Activated CD4-positive, alpha-beta T cell treated with anti-CD3 and anti-CD28 coated beads, Interleukin-2, amount 10 ng/mL, durations not matched to agents 7 days and 5 days (primary cell): Measurements from ENCODE around the gene PSMA1. TPM values are rescaled to one million over a fixed set of nuclear protein-coding genes. Genes with fewer than 3 reads are reported as not detected.

Experiments
- CTCF ChIA-PET: fragments of 350-600 bp; sonication (Branson Sonifier 250); formaldehyde crosslinking; loops from one replicate; lab custom pipeline; 2021; ENCODE audit warnings: antibody characterized with exemption; lab: Charles Lee
- POLR2A ChIA-PET: fragments of 350-600 bp; sonication (Branson Sonifier 250); formaldehyde crosslinking; loops from one replicate; lab custom pipeline; 2021; ENCODE audit warnings: antibody characterized with exemption; lab: Charles Lee
- DNase-seq: peaks from one replicate; pipeline ENCODE4 v3.0.0-alpha.2; 2020
- H3K27ac Mint-ChIP-seq: one replicate; pipeline ENCODE4 v1.8.0; 2021; ENCODE audit warnings: mild to moderate bottlenecking, moderate library complexity, mixed read lengths
- H3K27me3 Mint-ChIP-seq: one replicate; pipeline ENCODE4 v1.8.0; 2021; ENCODE audit warnings: mixed read lengths
- H3K36me3 Mint-ChIP-seq: one replicate; pipeline ENCODE4 v1.8.0; 2021; ENCODE audit warnings: low read depth, mixed read lengths
- H3K4me1 Mint-ChIP-seq: one replicate; pipeline ENCODE4 v1.8.0; 2021; ENCODE audit warnings: mixed read lengths
- H3K4me3 Mint-ChIP-seq: one replicate; pipeline ENCODE4 v1.8.0; 2021; ENCODE audit warnings: mild to moderate bottlenecking, moderate library complexity, mixed read lengths
- H3K9me3 Mint-ChIP-seq: one replicate; pipeline ENCODE4 v1.8.0; 2021; ENCODE audit warnings: mixed read lengths
- total RNA-seq, 2 experiments: library from RNA; stranded (reverse); gene quantifications; one replicate each; pipeline ENCODE4 v1.2.3, GENCODE V29; 2021

PSMA1 gene
- total RNA-seq, 2 experiments from 2014 or later, result 183 to 195 TPM

DNA sequence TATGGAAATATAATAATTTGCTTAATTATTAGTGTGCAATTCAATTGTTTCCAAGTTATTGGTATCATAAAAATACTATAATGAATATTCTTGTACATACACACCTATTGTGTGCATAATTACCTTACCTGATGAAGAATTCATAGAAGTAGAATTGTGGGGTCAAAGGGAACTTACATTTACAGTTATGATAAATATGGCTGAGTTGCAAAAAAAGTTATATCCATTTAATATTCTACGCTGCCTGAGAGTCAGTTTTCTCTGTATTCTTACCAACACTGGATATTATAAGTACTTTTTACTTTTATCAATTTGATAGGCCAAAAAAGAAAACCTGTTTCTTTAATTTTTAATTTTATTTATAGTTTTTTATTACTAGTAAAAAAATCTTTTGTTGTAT lies 2.1 kb upstream of the PSMA1 start:
- Mint-ChIP-seq H3K4me1 (peaks cover 30% of the 10 kb centered on the region), H3K4me3 (no peak overlapping the region), H3K27ac (no peak overlapping the region), H3K27me3 (no peaks in the 10 kb centered on the region), H3K9me3 (no peaks in the 10 kb centered on the region), H3K36me3 (peaks cover 31% of the 10 kb centered on the region)
- ChIA-PET POLR2A (no interaction called here), CTCF (interaction anchor here (1.4 kb wide), 1 partner anchor 369 kb away, joined by 3 read pairs; the partner anchor contains the start of gene CYP2R1)
- no peak for DNase-seq

DNA sequence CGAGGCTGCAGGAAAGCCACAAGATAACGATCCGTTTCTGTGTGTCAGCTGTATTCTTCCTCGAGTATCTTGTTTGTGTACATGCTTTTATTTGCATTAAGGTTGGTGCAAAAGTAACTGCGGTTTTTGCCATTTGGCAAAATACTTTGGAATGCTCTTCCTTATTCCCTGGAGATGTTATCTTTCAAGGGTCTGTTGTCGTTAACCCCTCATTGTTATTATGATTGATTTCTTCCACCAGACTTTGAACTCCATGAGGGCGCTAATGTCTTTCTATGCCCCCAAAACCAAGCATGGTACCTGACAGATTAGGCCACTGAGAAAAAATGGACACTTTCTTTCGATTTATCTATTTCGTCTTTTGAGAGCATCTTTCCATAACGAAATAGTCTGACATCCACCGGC lies 563 bp upstream of the PSMA1 start:
- Mint-ChIP-seq H3K27ac (peak overlapping the region; percentile 96), H3K4me3 (peak overlapping the region; percentile 97), H3K4me1 (peaks cover 32% of the 10 kb centered on the region), H3K36me3 (peaks cover 35% of the 10 kb centered on the region), H3K27me3 (no peaks in the 10 kb centered on the region), H3K9me3 (no peaks in the 10 kb centered on the region)
- POLR2A ChIA-PET, result interaction anchor here (1.3 to 1.4 kb wide), 2 partner anchors 124 to 125 kb away, joined by 6 read pairs; no protein-coding TSS in a partner anchor
- DNase-seq, result no peak
- CTCF ChIA-PET, result interaction anchor here (0.7 to 1.5 kb wide), 10 partner anchors 10 to 387 kb away, joined by 3 to 10 read pairs (median 5); partner anchors contain the start of gene CYP2R1

DNA sequence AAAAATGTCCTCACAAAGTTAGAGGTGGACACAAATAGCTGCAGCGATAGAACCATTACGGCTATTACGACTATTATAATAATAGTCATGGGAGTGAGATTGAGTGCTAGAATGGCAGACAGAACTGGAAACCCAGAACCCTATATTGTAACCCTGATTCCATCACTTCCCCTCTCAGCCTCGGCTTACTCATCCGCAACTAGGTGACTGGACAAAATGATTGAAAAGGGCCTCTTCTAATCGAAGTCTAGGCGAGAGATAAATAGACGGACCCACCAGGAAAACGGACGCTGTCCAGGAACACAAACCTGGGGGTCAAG lies 629 bp downstream of the PSMA1 start:
- peak overlapping the region; percentile 96 for H3K27ac Mint-ChIP-seq
- H3K27me3 Mint-ChIP-seq, result no peaks in the 10 kb centered on the region
- peaks cover 40% of the 10 kb centered on the region for H3K36me3 Mint-ChIP-seq
- peak overlapping the region; percentile 97 for H3K4me3 Mint-ChIP-seq
- ChIA-PET CTCF (interaction anchor here (0.7 to 1.5 kb wide), 8 partner anchors 48 to 388 kb away, joined by 3 to 10 read pairs (median 5); no protein-coding TSS in a partner anchor), POLR2A (interaction anchor here (1.4 kb wide), 1 partner anchor 126 kb away, joined by 6 read pairs; no protein-coding TSS in a partner anchor)
- DNase-seq, result no peak
- H3K9me3 Mint-ChIP-seq, result no peaks in the 10 kb centered on the region
- peaks cover 35% of the 10 kb centered on the region for H3K4me1 Mint-ChIP-seq

DNA sequence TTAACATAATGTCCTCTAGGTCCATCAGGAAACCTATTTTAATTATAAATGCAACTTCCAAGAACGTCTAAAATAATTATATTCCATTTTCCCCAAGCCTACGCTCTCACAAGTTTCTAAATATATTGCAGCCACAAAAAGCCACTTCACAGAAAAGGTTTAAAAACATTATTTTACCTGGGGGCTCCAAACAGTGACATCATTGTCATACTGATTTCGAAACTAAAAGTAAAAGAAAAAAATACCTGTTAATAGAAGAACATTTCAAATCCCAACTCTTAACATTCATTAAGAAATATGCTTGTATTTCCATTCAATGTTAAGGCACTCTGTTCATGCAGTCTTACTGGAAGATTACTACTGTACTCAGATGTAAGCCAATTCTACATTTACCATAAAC lies 1.4 kb downstream of the PSMA1 start:
- Mint-ChIP-seq H3K9me3 (no peaks in the 10 kb centered on the region), H3K36me3 (peaks cover 42% of the 10 kb centered on the region)
- CTCF ChIA-PET, result no interaction called here

DNA sequence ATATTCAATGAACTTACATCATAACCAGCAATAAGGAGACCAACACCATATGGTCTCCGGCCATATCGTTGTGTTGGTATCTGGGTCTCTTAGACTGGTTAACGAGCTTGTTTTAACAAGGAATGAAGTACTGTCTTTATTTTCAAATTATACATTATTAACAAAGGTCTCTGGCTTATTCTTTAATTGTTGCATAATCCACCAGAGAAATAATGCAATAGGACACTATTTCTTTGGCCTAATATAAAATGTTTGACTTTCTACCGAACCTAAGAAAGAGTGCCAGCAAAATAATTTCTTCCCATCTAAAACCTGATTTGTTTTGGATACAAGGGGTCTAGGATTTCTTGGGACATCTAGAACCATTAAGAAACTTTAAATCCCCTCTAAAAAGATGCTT lies 6.4 kb downstream of the PSMA1 start:
- ChIA-PET POLR2A (no interaction called here), CTCF (interaction anchor here (0.6 kb wide), 1 partner anchor 10 kb away, joined by 3 read pairs; no protein-coding TSS in a partner anchor)
- Mint-ChIP-seq H3K36me3 (peaks cover 54% of the 10 kb centered on the region), H3K4me1 (peaks cover 36% of the 10 kb centered on the region), H3K9me3 (no peaks in the 10 kb centered on the region), H3K27ac (no peak overlapping the region), H3K4me3 (no peak overlapping the region), H3K27me3 (no peaks in the 10 kb centered on the region)
- DNase-seq, result no peak

More for the DNA sequence above, 1.4 kb downstream of the PSMA1 start:
- H3K4me3 Mint-ChIP-seq, result peak overlapping the region; percentile 97
- H3K4me1 Mint-ChIP-seq, result peaks cover 37% of the 10 kb centered on the region
- DNase-seq, result no peak
- H3K27me3 Mint-ChIP-seq, result no peaks in the 10 kb centered on the region
- peak overlapping the region; percentile 96 for H3K27ac Mint-ChIP-seq
- POLR2A ChIA-PET, result no interaction called here

DNA sequence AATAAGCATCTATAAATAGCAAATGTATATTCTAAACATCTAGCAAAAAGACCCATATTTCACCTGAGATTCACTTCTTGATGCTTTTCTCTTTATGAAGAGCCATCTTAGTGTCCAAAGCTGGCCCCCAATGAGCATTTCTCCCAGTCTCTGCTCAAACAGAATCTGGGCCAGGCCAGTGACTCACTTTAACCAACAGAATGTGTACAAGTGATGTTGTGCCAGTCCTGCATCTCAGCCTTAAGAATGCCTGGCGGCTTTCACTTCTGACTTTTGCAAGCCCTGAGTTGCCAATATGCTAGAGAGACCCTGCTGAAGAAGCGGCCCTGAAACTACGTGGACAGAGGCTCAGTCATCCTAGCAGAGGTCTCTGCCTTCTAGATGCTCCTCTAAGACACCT lies 13.7 kb downstream of the PSMA1 start:
- H3K27me3 Mint-ChIP-seq, result no peaks in the 10 kb centered on the region
- peaks cover 61% of the 10 kb centered on the region for H3K36me3 Mint-ChIP-seq
- POLR2A ChIA-PET, result no interaction called here
- CTCF ChIA-PET, result interaction anchor here (0.6 to 0.7 kb wide), 2 partner anchors 47 to 56 kb away, joined by 4 read pairs; no protein-coding TSS in a partner anchor
- H3K4me3 Mint-ChIP-seq, result no peak overlapping the region
- H3K9me3 Mint-ChIP-seq, result no peaks in the 10 kb centered on the region
- H3K4me1 Mint-ChIP-seq, result peaks cover 22% of the 10 kb centered on the region
- no peak for DNase-seq
- no peak overlapping the region for H3K27ac Mint-ChIP-seq

DNA sequence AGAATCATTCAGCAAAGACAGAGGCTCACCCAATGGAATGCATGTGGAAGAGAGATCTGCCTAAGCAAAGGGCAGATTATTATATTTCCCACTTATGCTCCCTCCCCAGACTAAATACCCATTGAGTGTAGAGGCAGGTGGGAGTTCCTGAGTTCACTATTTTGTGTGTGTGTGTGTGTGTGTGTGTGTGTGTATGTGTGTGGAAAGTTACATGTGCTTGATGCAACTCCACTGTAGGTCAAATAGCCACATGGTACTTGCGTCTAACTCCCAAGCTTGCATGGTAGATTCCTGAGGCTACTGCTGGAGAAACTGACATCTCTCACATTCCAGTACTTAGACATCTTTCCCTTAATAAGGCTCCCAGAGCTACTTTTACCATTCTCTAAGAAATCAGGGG lies 17.2 kb downstream of the PSMA1 start:
- DNase-seq, result no peak
- Mint-ChIP-seq H3K9me3 (no peaks in the 10 kb centered on the region), H3K36me3 (peaks cover 46% of the 10 kb centered on the region), H3K27ac (peak overlapping the region; percentile 33), H3K27me3 (no peaks in the 10 kb centered on the region), H3K4me1 (peaks cover 28% of the 10 kb centered on the region), H3K4me3 (no peak overlapping the region)
- CTCF ChIA-PET, result no interaction called here
- POLR2A ChIA-PET, result no interaction called here

DNA sequence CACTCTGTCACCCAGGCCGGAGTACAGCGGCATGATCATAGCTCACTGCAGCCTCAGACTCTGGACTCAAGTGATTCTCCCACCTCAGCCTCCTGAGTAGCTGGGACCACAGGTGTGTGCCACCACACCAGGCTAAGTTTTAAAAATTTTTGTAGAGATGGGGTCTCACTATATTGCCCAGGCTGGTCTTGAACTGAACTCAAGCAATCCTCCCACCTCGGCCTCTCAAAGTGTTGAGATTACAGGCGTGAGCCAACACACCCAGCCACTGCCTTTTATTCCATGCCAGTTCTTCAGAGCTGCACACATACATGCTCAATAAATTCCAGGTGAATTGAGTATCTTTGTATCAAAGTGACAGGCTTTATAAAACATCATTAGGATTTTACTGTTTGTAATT lies 18.1 kb downstream of the PSMA1 start:
- H3K27me3 Mint-ChIP-seq, result no peaks in the 10 kb centered on the region
- H3K4me1 Mint-ChIP-seq, result peaks cover 37% of the 10 kb centered on the region
- no peak for DNase-seq
- CTCF ChIA-PET, result no interaction called here
- H3K36me3 Mint-ChIP-seq, result peaks cover 46% of the 10 kb centered on the region
- POLR2A ChIA-PET, result no interaction called here
- H3K9me3 Mint-ChIP-seq, result no peaks in the 10 kb centered on the region
- no peak overlapping the region for H3K4me3 Mint-ChIP-seq
- no peak overlapping the region for H3K27ac Mint-ChIP-seq

DNA sequence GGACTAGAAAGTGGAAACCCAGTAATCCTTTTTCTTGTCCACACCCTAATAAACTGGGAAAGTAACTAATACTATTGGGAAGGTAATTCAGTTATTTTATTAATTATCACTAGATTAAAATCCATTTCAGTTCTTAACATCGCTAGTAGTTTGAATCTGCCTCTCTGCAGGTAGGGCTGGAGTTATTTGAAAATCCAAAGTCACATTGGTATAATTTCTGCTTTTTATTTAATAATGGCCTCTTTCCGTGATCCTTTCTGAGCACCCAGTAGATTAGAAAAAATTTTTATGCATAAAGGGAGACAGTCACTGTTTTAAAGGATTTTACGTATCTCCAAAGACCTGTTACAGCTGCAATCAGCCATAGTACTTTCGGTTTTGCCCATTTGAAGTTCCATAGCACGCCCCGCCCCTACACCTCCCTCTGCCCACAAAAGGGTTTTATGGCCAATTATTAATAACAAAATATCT lies 20.0 kb downstream of the PSMA1 start:
- CTCF ChIA-PET, result interaction anchor here (0.7 to 1.1 kb wide), 3 partner anchors 10 to 468 kb away, joined by 3 to 4 read pairs (median 3); no protein-coding TSS in a partner anchor
- H3K4me1 Mint-ChIP-seq, result peaks cover 41% of the 10 kb centered on the region
- H3K9me3 Mint-ChIP-seq, result no peaks in the 10 kb centered on the region
- H3K27me3 Mint-ChIP-seq, result no peaks in the 10 kb centered on the region
- peak; percentile 66 for DNase-seq
- H3K36me3 Mint-ChIP-seq, result peaks cover 43% of the 10 kb centered on the region
- peak overlapping the region; percentile 90 for H3K4me3 Mint-ChIP-seq
- POLR2A ChIA-PET, result interaction anchor here (0.6 kb wide), 1 partner anchor 830 kb away, joined by 5 read pairs; no protein-coding TSS in a partner anchor
- H3K27ac Mint-ChIP-seq, result peak overlapping the region; percentile 95

DNA sequence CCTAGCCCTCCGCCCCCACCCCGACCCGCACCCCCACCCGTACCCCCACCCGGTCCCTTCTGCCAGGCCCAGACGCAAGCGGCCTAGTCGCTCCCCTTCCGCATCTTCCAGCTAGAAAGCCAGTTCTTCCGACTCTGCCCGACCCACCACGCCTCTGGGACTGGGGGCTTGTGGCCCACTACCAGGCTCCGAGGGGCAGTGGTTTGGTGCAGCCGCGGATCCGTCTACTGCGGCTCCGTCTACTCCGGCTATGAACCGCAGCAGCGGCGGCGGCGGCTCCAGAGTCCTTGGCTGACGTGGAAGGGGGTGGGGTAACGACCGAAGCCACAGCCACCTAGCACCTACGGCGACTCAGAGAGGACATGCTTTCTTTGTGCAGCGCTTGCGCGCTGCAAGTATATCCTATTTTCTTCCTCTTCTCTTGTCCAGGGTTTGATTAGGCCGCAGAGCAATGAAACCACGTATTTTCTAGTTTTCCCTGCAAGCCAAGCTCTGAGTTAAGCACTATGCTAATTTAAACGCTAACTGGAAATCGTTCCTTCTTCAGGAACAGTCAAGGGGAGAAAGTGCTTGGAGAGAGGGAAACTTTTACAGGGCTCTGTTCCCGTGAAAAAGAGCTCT lies 20.5 kb downstream of the PSMA1 start, which contains the start of gene COPB1:
Gene COPB1, minus strand, starts transcription at position 252 of the 621 bp plus-strand sequence. CDS start 883 bp downstream, outside the sequence.
- Mint-ChIP-seq H3K36me3 (peaks cover 43% of the 10 kb centered on the region), H3K4me1 (peaks cover 46% of the 10 kb centered on the region), H3K27ac (peak within 1 kb of the TSS; percentile 95), H3K4me3 (peak within 1 kb of the TSS; percentile 90), H3K9me3 (no peaks in the 10 kb centered on the region), H3K27me3 (no peaks in the 10 kb centered on the region)
- peak; percentile 95 for DNase-seq
- CTCF ChIA-PET, result interaction anchor here (0.7 to 1.1 kb wide), 2 partner anchors 407 to 467 kb away, joined by 3 to 4 read pairs; no protein-coding TSS in a partner anchor
- POLR2A ChIA-PET, result interaction anchor here (0.6 kb wide), 1 partner anchor 830 kb away, joined by 5 read pairs; no protein-coding TSS in a partner anchor

DNA sequence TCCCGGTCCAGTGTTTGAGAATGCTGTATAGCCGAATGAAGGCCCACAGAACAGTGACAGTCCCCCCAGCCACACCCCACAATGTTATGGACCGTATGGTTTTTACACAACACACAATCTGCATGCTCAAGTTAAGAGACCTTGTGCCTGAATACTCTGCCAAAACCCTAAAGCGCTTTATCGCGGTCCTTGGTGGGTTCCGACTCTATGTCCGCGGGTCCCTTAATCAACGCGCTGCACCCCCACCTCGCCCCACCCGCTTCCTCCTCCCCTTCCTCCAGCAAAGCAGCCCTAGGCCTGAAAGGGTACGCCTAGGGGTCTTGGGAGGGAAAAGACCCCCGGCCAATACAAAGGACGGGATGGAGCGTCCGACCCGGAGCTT lies 21.0 kb downstream of the PSMA1 start:
- Mint-ChIP-seq H3K27me3 (no peaks in the 10 kb centered on the region), H3K4me1 (peaks cover 47% of the 10 kb centered on the region), H3K4me3 (peak overlapping the region; percentile 90), H3K9me3 (no peaks in the 10 kb centered on the region), H3K27ac (peak overlapping the region; percentile 95), H3K36me3 (peaks cover 42% of the 10 kb centered on the region)
- DNase-seq, result peak; percentile 41
- ChIA-PET CTCF (no interaction called here), POLR2A (no interaction called here)

DNA sequence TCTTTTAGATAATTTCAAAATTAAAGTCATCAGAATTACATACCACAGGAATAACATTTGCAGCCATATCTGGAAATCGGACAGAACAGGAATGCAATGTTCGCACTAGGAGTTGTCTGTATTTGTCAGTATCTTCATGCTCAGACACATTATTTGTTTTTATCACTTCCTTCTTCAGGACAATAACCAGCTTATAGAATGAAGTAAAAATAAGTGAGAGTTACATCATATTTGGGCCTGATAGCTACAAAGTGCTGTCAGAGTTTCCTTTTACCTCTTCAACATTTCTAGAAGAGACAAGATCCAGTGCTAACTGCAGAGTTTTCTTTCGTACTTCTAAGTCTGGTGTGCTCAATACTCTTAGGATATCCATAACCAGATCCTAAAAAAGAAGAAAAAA lies 39.5 kb downstream of the PSMA1 start:
- DNase-seq, result no peak
- H3K9me3 Mint-ChIP-seq, result no peaks in the 10 kb centered on the region
- H3K36me3 Mint-ChIP-seq, result peaks cover 48% of the 10 kb centered on the region
- ChIA-PET POLR2A (interaction anchor here (0.6 kb wide), 1 partner anchor 426 kb away, joined by 4 read pairs; no protein-coding TSS in a partner anchor), CTCF (interaction anchor here (0.7 to 1.3 kb wide), 4 partner anchors 10 to 23 kb away, joined by 3 to 4 read pairs (median 3); no protein-coding TSS in a partner anchor)
- H3K27me3 Mint-ChIP-seq, result no peaks in the 10 kb centered on the region
- no peak overlapping the region for H3K27ac Mint-ChIP-seq
- H3K4me3 Mint-ChIP-seq, result no peak overlapping the region
- peaks cover 9% of the 10 kb centered on the region for H3K4me1 Mint-ChIP-seq

DNA sequence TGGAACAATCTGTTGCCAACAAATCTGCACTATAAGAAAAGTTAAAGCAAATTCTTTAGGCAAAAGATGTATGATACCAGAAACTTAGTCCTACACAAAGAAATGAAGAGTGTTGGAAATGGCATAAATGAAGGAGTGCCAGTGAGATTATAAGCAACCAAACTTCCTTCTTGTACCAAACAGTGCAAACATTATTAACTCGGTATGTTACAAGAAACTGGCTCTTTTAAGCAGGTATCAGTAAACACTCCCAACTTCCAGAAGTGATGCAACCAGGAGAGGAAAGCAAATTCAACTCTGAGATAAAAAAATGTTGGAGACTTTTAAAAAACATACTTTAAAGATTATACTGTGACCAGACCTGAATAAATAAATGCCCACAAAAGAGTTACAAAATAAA lies 49.1 kb downstream of the PSMA1 start:
- Mint-ChIP-seq H3K9me3 (peaks cover 1% of the 10 kb centered on the region), H3K4me1 (peaks cover 51% of the 10 kb centered on the region), H3K27ac (peak overlapping the region; percentile 13), H3K36me3 (peaks cover 83% of the 10 kb centered on the region), H3K4me3 (no peak overlapping the region), H3K27me3 (no peaks in the 10 kb centered on the region)
- ChIA-PET POLR2A (no interaction called here), CTCF (interaction anchor here (0.6 to 2.5 kb wide), 3 partner anchors 10 to 49 kb away, joined by 3 to 6 read pairs (median 4); partner anchors contain the start of gene PSMA1)
- no peak for DNase-seq
